Upper lobe of left lung (tissue), 6 donors: ENCODE data around the gene OTOG. TPM values are rescaled to one million over a fixed set of nuclear protein-coding genes. Genes with fewer than 3 reads are reported as not detected.

Experiments
- ATAC-seq, 2 donors: fragments of 200-7000 bp; cut with Tn5 transposase; one replicate each; pipeline ENCODE4 v1.9.1; 2022; ENCODE audit warnings: mild to moderate bottlenecking in 2 of 2, moderate library complexity in 2 of 2; ENCODE audit not compliant: low FRiP score in 2 of 2
- DNase-seq, 2 donors: peaks; one replicate each; pipeline ENCODE4 v3.0.0-alpha.2; 2019 to 2020
- H3K27ac ChIP-seq, 4 donors: fragments of 200-600 bp; sonication (generic); one replicate each; pipeline ENCODE4 v1.5.1; 2016 to 2019
- H3K27me3 ChIP-seq, 4 donors: fragments of 200-600 bp; sonication (generic); one replicate each; pipeline ENCODE4 v1.5.1; 2017 to 2019
- H3K36me3 ChIP-seq, 4 donors: fragments of 200-600 bp; sonication (generic); one replicate each; pipeline ENCODE4 v1.5.1; 2016 to 2019
- H3K4me1 ChIP-seq, 4 donors: fragments of 200-600 bp; sonication (generic); one replicate each; pipeline ENCODE4 v1.5.1; 2018 to 2019
- H3K4me3 ChIP-seq, 4 donors: fragments of 200-600 bp; sonication (generic); one replicate each; pipeline ENCODE4 v1.5.1; 2017 to 2019; ENCODE audit warnings: mild to moderate bottlenecking in 2 of 4, moderate library complexity in 1 of 4
- H3K9me3 ChIP-seq, 4 donors: fragments of 200-600 bp; sonication (generic); one replicate each; pipeline ENCODE4 v1.5.1; 2018 to 2019
- EP300 ChIP-seq, 4 donors: sonication (generic); formaldehyde crosslinking; IDR thresholded peaks; one replicate each; pipeline ENCODE4 v1.5.1; 2017; ENCODE audit warnings: antibody characterized with exemption in 4 of 4, control low read depth in 2 of 4
- POLR2A ChIP-seq, 4 donors: fragments of 450-650 bp; IDR thresholded peaks; one replicate each; pipeline ENCODE4 v1.5.1; 2016 to 2017; ENCODE audit warnings: antibody characterized with exemption in 4 of 4, mild to moderate bottlenecking in 2 of 4
- POLR2AphosphoS5 ChIP-seq, 2 donors: sonication (generic); formaldehyde crosslinking; IDR thresholded peaks; one replicate each; pipeline ENCODE4 v1.5.1; 2017; ENCODE audit warnings: antibody characterized with exemption in 2 of 2
- WGBS, 2 donors: methylation state at CpG; one replicate each; pipeline ENCODE4 v1.1.5; 2017 to 2018; 5-methylcytosine and 5-hydroxymethylcytosine counted together
- total RNA-seq, 6 donors: library from RNA; depleted of rRNA in 4 of 6; stranded (reverse); fragments of >200 nt in 4 of 6; gene quantifications; one replicate each; pipeline versions ENCODE4 v1.1.0 to v1.2.1, GENCODE V29; 2016 to 2021
- TF ChIP-seq, protein P1 (sequence below), 6 experiments: fragments of 450-650 bp in 4 of 6; fragments of 200-600 bp in 2 of 6; sonication (generic) in 2 of 6; IDR thresholded peaks; one replicate each; pipeline ENCODE4 v1.5.1; 2016 to 2019; ENCODE audit warnings: antibody characterized with exemption in 6 of 6
- donor health status: DM: no; HTN: no; CAD: no; lungs with moderate emphysema.
- donor health status: DM: no; HTN: yes; CAD: no; lungs with severe emphysema.

The OTOG gene
- total RNA-seq, 6 donors from 2014 or later: not detected

- no peak for TF ChIP-seq EP300 (IDR thresholded peaks at IDR 0.05)
- no peak for TF ChIP-seq POLR2AphosphoS5 (IDR thresholded peaks at IDR 0.05)
- no peak for TF ChIP-seq POLR2A (IDR thresholded peaks at IDR 0.05)
- TF ChIP-seq, protein P1, sequence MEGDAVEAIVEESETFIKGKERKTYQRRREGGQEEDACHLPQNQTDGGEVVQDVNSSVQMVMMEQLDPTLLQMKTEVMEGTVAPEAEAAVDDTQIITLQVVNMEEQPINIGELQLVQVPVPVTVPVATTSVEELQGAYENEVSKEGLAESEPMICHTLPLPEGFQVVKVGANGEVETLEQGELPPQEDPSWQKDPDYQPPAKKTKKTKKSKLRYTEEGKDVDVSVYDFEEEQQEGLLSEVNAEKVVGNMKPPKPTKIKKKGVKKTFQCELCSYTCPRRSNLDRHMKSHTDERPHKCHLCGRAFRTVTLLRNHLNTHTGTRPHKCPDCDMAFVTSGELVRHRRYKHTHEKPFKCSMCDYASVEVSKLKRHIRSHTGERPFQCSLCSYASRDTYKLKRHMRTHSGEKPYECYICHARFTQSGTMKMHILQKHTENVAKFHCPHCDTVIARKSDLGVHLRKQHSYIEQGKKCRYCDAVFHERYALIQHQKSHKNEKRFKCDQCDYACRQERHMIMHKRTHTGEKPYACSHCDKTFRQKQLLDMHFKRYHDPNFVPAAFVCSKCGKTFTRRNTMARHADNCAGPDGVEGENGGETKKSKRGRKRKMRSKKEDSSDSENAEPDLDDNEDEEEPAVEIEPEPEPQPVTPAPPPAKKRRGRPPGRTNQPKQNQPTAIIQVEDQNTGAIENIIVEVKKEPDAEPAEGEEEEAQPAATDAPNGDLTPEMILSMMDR (IDR thresholded peaks at IDR 0.05): no peak
- Histone ChIP-seq H3K4me1 (no peaks in the 10 kb centered on the region), H3K27me3 (no peaks in the 10 kb centered on the region), H3K27ac (no peak overlapping the region), H3K4me3 (no peak overlapping the region), H3K36me3 (no peaks in the 10 kb centered on the region), H3K9me3 (no peaks in the 10 kb centered on the region)
- ATAC-seq (no peak), DNase-seq (no peak)
- 27 to 39% methylated on average over 2 of the region's 2 CpGs for WGBS, 2 donors
Observed at GRCh38 chr11:17512101-17512500, 35.0 kb upstream of the OTOG start.

- no peaks in the 10 kb centered on the region for H3K36me3 ChIP-seq
- H3K9me3 ChIP-seq: no peaks in the 10 kb centered on the region
- TF ChIP-seq, protein P1 (IDR thresholded peaks at IDR 0.05): no peak
- TF ChIP-seq POLR2AphosphoS5 (IDR thresholded peaks at IDR 0.05) (no peak), POLR2A (IDR thresholded peaks at IDR 0.05) (no peak), EP300 (IDR thresholded peaks at IDR 0.05) (no peak)
- H3K4me1 ChIP-seq: no peaks in the 10 kb centered on the region
- no peak for DNase-seq
- H3K4me3 ChIP-seq: no peak overlapping the region
- H3K27me3 ChIP-seq: no peaks in the 10 kb centered on the region
- H3K27ac ChIP-seq: no peak overlapping the region
- ATAC-seq: no peak
- 75% methylated on average over 1 of the region's 1 CpG for WGBS, 2 donors
Observed at GRCh38 chr11:17513853-17514252, 33.2 kb upstream of the OTOG start.

GRCh38 chr11:17514476-17514875 lies 32.6 kb upstream of the OTOG start:
- DNase-seq: no peak
- WGBS, 2 donors: 78 to 83% methylated on average over 4 of the region's 4 CpGs
- ATAC-seq: no peak
- Histone ChIP-seq H3K9me3 (no peaks in the 10 kb centered on the region), H3K27ac (no peak overlapping the region), H3K36me3 (no peaks in the 10 kb centered on the region), H3K4me1 (no peaks in the 10 kb centered on the region), H3K27me3 (no peaks in the 10 kb centered on the region), H3K4me3 (no peak overlapping the region)
- TF ChIP-seq EP300 (IDR thresholded peaks at IDR 0.05) (no peak), POLR2A (IDR thresholded peaks at IDR 0.05) (no peak), POLR2AphosphoS5 (IDR thresholded peaks at IDR 0.05) (no peak)
- TF ChIP-seq, protein P1 (IDR thresholded peaks at IDR 0.05): no peak

DNA sequence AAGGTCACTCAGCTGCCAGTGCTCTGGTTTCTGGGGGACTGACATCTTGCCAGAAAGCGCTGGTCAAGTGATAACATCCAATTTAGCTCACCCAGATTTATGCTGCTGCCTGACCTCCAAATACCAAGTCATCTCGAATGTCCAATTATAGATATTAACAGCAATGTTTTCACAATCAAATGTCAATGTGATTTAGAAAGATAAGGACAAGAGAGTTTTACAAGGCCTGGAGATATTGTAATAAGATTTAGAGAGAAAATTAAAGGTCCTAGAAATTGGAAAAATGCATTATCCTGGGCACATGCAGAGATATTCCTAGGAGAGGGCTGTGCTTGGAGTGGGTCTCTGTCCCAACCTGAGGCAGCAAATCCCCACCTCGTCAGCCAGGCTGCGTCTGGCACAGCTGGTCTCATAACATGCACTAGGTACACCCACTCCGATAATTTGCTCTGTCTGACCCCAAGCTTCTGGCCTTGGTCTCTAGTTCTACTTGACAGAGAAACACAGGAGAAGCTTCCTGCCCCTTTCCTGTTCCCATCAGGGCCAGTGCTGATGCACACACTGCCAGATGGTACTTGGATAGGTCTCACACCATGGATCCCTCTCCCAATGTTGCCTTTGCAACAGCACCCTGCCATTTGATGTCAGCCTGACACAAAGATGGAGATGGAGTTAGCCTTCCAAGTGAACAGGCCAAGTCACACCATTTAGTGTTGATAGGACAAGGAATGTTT lies 31.4 kb upstream of the OTOG start:
- H3K27me3 ChIP-seq: no peaks in the 10 kb centered on the region
- no peak overlapping the region for H3K4me3 ChIP-seq
- no peak overlapping the region for H3K27ac ChIP-seq
- DNase-seq (no peak), ATAC-seq (no peak)
- TF ChIP-seq, protein P1 (IDR thresholded peaks at IDR 0.05): no peak
- TF ChIP-seq EP300 (IDR thresholded peaks at IDR 0.05) (no peak), POLR2AphosphoS5 (IDR thresholded peaks at IDR 0.05) (no peak), POLR2A (IDR thresholded peaks at IDR 0.05) (no peak)
- no peaks in the 10 kb centered on the region for H3K4me1 ChIP-seq
- WGBS, 2 donors: 71 to 72% methylated on average over 5 of the region's 5 CpGs
- H3K9me3 ChIP-seq: no peaks in the 10 kb centered on the region
- H3K36me3 ChIP-seq: no peaks in the 10 kb centered on the region
